ENCODE data around the gene TRHDE.

The TRHDE gene

DNA sequence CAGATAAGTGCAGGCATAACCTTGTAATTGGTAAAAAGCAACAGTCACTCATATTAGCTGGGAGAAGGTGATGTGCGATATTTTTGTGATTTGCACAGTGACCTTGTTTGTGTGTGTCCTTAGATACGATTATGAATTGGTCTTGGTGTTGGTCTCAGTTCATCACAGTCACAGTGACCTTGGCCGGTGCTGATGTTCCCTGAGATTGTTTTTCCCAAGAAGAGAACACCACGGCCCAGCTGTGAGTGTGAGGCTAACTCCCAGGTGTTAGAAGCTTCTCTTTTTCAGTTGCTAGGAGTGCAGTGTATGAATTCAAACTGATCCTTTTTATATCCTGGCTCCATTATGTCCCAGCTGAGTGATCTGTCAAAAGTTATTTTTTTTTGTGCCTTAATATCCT is 46.2 kb downstream of the TRHDE start:
- Histone ChIP-seq H3K4me3 (ENCODE audit: low read depth, low read length) (no peak overlapping the region), H3K36me3 (no peaks in the 10 kb centered on the region), H3K27ac (no peak overlapping the region), H3K27me3 (ENCODE audit: insufficient read depth, low read depth, severe bottlenecking) (no peaks in the 10 kb centered on the region), H3K9me3 (ENCODE audit: severe bottlenecking) (no peaks in the 10 kb centered on the region)
- TF ChIP-seq, protein P1, sequence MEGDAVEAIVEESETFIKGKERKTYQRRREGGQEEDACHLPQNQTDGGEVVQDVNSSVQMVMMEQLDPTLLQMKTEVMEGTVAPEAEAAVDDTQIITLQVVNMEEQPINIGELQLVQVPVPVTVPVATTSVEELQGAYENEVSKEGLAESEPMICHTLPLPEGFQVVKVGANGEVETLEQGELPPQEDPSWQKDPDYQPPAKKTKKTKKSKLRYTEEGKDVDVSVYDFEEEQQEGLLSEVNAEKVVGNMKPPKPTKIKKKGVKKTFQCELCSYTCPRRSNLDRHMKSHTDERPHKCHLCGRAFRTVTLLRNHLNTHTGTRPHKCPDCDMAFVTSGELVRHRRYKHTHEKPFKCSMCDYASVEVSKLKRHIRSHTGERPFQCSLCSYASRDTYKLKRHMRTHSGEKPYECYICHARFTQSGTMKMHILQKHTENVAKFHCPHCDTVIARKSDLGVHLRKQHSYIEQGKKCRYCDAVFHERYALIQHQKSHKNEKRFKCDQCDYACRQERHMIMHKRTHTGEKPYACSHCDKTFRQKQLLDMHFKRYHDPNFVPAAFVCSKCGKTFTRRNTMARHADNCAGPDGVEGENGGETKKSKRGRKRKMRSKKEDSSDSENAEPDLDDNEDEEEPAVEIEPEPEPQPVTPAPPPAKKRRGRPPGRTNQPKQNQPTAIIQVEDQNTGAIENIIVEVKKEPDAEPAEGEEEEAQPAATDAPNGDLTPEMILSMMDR (IDR thresholded peaks at IDR 0.05; ENCODE audit: low read depth, low read length): no peak
- DNase-seq: no peak

DNA sequence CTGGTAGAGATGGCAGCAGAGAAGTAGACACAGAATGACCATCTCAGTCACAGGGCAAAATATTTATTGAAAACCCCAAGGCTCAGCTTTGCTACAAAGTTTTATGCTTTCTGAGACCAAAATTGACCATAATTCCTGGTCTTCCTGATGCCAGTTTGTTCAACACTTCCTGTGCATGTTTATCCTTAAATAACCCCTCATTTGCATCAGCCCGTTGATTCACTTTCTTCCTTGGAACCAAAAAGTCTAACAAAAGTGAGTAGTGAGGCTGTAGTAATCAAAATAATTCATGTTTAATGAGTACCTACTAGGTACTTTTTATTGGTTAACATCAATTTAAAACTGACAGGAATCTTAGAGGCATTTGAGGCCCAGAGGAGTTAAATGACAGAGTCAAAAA is 51.7 kb downstream of the TRHDE start:
- DNase-seq: no peak
- H3K27me3 ChIP-seq (ENCODE audit: insufficient read depth, low read depth, severe bottlenecking): no peaks in the 10 kb centered on the region
- TF ChIP-seq, protein P1 (IDR thresholded peaks at IDR 0.05; ENCODE audit: low read depth, low read length): no peak

DNA sequence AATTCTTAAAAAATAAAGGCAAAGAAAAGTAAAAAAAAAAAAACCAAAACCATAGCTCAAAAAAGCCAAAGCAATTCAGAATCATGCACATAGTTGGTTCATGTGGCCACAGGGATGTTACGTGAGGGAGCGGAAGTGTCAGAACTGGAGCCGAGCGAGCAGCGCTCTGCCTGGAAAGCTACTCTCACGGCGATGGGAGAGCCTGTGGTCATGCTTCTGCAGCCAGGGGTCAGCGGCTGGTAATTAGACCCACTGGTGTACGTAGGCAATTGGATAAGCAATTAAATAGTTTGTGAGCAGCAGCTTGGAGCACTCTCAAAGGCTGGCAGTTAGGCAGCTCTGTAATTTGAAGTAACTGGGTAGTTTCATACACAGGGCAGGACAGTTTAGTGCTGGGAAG is 58.1 kb downstream of the TRHDE start:
- H3K36me3 ChIP-seq: no peaks in the 10 kb centered on the region
- H3K27ac ChIP-seq: no peak overlapping the region
- no peak overlapping the region for H3K4me3 ChIP-seq (ENCODE audit: low read depth, low read length)
- TF ChIP-seq, protein P1 (IDR thresholded peaks at IDR 0.05; ENCODE audit: low read depth, low read length): no peak
- no peaks in the 10 kb centered on the region for H3K27me3 ChIP-seq (ENCODE audit: insufficient read depth, low read depth, severe bottlenecking)
- DNase-seq: no peak
- no peaks in the 10 kb centered on the region for H3K9me3 ChIP-seq (ENCODE audit: severe bottlenecking)

More for the DNA sequence above, 51.7 kb downstream of the TRHDE start:
- Histone ChIP-seq H3K9me3 (ENCODE audit: severe bottlenecking) (no peaks in the 10 kb centered on the region), H3K4me3 (ENCODE audit: low read depth, low read length) (no peak overlapping the region), H3K36me3 (no peaks in the 10 kb centered on the region), H3K27ac (no peak overlapping the region)

DNA sequence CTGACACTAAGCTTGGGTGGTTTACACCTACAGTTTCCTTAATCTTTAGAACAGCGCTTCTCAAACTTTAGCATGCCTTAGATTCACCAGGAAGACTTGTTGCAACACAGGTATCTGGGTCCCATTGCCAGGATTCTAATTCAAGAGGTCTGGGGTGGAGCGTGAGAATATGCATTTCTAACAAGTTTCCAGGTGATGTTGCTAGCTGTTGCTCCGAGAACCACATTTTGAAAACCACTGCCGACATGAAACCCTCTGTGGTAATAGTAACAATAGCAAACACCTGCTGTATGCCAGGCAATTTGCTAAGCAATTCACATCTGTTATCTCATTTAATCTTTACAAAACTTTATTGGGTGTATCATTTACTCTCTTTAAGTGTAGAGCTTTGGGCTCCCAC is 58.6 kb downstream of the TRHDE start:
- no peaks in the 10 kb centered on the region for H3K27me3 ChIP-seq (ENCODE audit: insufficient read depth, low read depth, severe bottlenecking)
- TF ChIP-seq, protein P1 (IDR thresholded peaks at IDR 0.05; ENCODE audit: low read depth, low read length): no peak
- no peak overlapping the region for H3K4me3 ChIP-seq (ENCODE audit: low read depth, low read length)
- H3K36me3 ChIP-seq: no peaks in the 10 kb centered on the region
- H3K27ac ChIP-seq: no peak overlapping the region
- no peaks in the 10 kb centered on the region for H3K9me3 ChIP-seq (ENCODE audit: severe bottlenecking)
- no peak for DNase-seq

DNA sequence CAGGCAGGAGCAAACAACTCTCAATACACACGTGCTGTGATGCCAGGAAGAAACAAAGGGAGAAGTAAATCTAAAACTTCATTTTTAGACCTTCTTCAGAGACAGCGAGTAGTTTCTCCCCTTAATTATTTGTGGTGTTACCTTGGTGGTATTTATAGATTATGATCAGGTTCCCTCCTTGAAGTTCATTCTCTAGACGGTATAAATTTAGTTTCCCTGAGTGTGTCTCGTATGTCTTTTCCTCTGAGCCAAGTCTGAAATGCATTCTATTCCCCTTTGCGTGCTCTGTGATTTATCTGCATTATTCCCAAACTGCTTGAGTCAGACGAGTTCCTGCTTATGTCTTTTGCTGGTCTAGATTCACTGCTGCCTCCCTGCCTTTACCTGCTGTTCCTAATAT is 65.2 kb downstream of the TRHDE start:
- H3K27ac ChIP-seq: no peak overlapping the region
- no peaks in the 10 kb centered on the region for H3K36me3 ChIP-seq
- no peak overlapping the region for H3K4me3 ChIP-seq (ENCODE audit: low read depth, low read length)
- H3K27me3 ChIP-seq (ENCODE audit: insufficient read depth, low read depth, severe bottlenecking): no peaks in the 10 kb centered on the region
- H3K9me3 ChIP-seq (ENCODE audit: severe bottlenecking): no peaks in the 10 kb centered on the region
- DNase-seq: no peak
- TF ChIP-seq, protein P1 (IDR thresholded peaks at IDR 0.05; ENCODE audit: low read depth, low read length): no peak

DNA sequence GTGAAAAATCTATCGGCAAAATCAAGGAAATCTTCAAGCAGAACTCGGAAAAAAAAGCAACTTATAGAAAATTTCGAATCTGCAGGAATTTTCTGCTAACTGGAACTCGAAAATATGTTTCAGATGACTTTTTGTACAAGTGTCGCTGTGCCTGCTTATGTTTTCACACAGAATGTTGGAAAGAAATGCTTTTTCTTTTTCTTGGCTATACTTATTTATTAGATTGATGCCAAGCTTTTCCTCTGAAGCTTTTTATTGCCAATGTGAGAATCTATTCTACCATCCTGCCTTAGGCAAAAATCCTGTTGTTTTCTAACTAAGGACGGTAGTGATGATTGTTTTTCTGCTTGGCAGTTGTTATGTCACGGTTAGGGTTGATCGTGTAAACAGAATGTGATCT is 65.8 kb downstream of the TRHDE start:
- Histone ChIP-seq H3K4me3 (ENCODE audit: low read depth, low read length) (no peak overlapping the region), H3K36me3 (no peaks in the 10 kb centered on the region), H3K9me3 (ENCODE audit: severe bottlenecking) (no peaks in the 10 kb centered on the region), H3K27me3 (ENCODE audit: insufficient read depth, low read depth, severe bottlenecking) (no peaks in the 10 kb centered on the region), H3K27ac (no peak overlapping the region)
- DNase-seq: no peak
- TF ChIP-seq, protein P1 (IDR thresholded peaks at IDR 0.05; ENCODE audit: low read depth, low read length): no peak

All from WERI-Rb-1 (cell line).